ENCODE data around the gene EML4.
"Not testable (repeated sequence)": the region's sequence is repeated elsewhere in the genome, so short reads cannot be mapped to it uniquely, and the experiment has no call there.

EML4 gene

GRCh38 chr2:42134401-42134932 is 34.7 kb upstream of the EML4 start:
- H3K27me3 Mint-ChIP-seq, ATAC-seq, H3K36me3 Mint-ChIP-seq, H3K4me3 Mint-ChIP-seq, H3K9me3 Mint-ChIP-seq: not testable (repeated sequence)
- peaks cover 60% of the 10 kb centered on the region for H3K4me1 Mint-ChIP-seq
- H3K27ac Mint-ChIP-seq, result peak overlapping the region; percentile 60

GRCh38 chr2:42135381-42136312 is 33.5 kb upstream of the EML4 start:
- no peak for ATAC-seq
- Mint-ChIP-seq H3K9me3 (no peaks in the 10 kb centered on the region), H3K27me3 (no peaks in the 10 kb centered on the region), H3K4me3 (no peak overlapping the region), H3K4me1 (peaks cover 48% of the 10 kb centered on the region), H3K27ac (peak overlapping the region; percentile 60), H3K36me3 (no peaks in the 10 kb centered on the region)

- peak overlapping the region; percentile 60 for H3K27ac Mint-ChIP-seq
- H3K4me1 Mint-ChIP-seq, result peaks cover 56% of the 10 kb centered on the region
- H3K27me3 Mint-ChIP-seq, result no peaks in the 10 kb centered on the region
- ATAC-seq, result no peak
- no peaks in the 10 kb centered on the region for H3K9me3 Mint-ChIP-seq
- no peak overlapping the region for H3K4me3 Mint-ChIP-seq
- no peaks in the 10 kb centered on the region for H3K36me3 Mint-ChIP-seq
Measured at GRCh38 chr2:42136782-42137124, 32.4 kb upstream of the EML4 start.

- Mint-ChIP-seq H3K9me3 (no peaks in the 10 kb centered on the region), H3K4me1 (peaks cover 60% of the 10 kb centered on the region), H3K36me3 (no peaks in the 10 kb centered on the region), H3K27me3 (no peaks in the 10 kb centered on the region), H3K4me3 (no peak overlapping the region), H3K27ac (peak overlapping the region; percentile 60)
- no peak for ATAC-seq
Measured at GRCh38 chr2:42137125-42137841, 31.9 kb upstream of the EML4 start.

- ATAC-seq, result no peak
- H3K27me3 Mint-ChIP-seq, result no peaks in the 10 kb centered on the region
- H3K4me1 Mint-ChIP-seq, result peaks cover 59% of the 10 kb centered on the region
- no peak overlapping the region for H3K4me3 Mint-ChIP-seq
- H3K36me3 Mint-ChIP-seq, result peaks cover 7% of the 10 kb centered on the region
- peak overlapping the region; percentile 53 for H3K27ac Mint-ChIP-seq
- no peaks in the 10 kb centered on the region for H3K9me3 Mint-ChIP-seq
Measured at GRCh38 chr2:42138163-42139015, 30.8 kb upstream of the EML4 start.

- H3K4me3 Mint-ChIP-seq, result no peak overlapping the region
- ATAC-seq, result no peak
- H3K9me3 Mint-ChIP-seq, result no peaks in the 10 kb centered on the region
- no peaks in the 10 kb centered on the region for H3K27me3 Mint-ChIP-seq
- peak overlapping the region; percentile 53 for H3K27ac Mint-ChIP-seq
- peaks cover 14% of the 10 kb centered on the region for H3K36me3 Mint-ChIP-seq
- peaks cover 57% of the 10 kb centered on the region for H3K4me1 Mint-ChIP-seq
Measured at GRCh38 chr2:42139101-42139500, 30.1 kb upstream of the EML4 start.

- H3K36me3 Mint-ChIP-seq, result peaks cover 15% of the 10 kb centered on the region
- peaks cover 53% of the 10 kb centered on the region for H3K4me1 Mint-ChIP-seq
- H3K27ac Mint-ChIP-seq, result no peak overlapping the region
- no peak for ATAC-seq
- H3K27me3 Mint-ChIP-seq, result no peaks in the 10 kb centered on the region
- no peak overlapping the region for H3K4me3 Mint-ChIP-seq
- no peaks in the 10 kb centered on the region for H3K9me3 Mint-ChIP-seq
Measured at GRCh38 chr2:42140496-42140895, 28.7 kb upstream of the EML4 start.

GRCh38 chr2:42141687-42142546 is 27.2 kb upstream of the EML4 start:
- H3K27ac Mint-ChIP-seq, result peak overlapping the region; percentile 72
- ATAC-seq, result peak; percentile 54
- peak overlapping the region; percentile 52 for H3K4me3 Mint-ChIP-seq
- peaks cover 21% of the 10 kb centered on the region for H3K36me3 Mint-ChIP-seq
- peaks cover 39% of the 10 kb centered on the region for H3K4me1 Mint-ChIP-seq
- H3K27me3 Mint-ChIP-seq, result no peaks in the 10 kb centered on the region
- no peaks in the 10 kb centered on the region for H3K9me3 Mint-ChIP-seq

GRCh38 chr2:42142547-42143184 is 26.5 kb upstream of the EML4 start:
- no peak for ATAC-seq
- peaks cover 26% of the 10 kb centered on the region for H3K36me3 Mint-ChIP-seq
- H3K4me3 Mint-ChIP-seq, result no peak overlapping the region
- no peaks in the 10 kb centered on the region for H3K27me3 Mint-ChIP-seq
- peaks cover 33% of the 10 kb centered on the region for H3K4me1 Mint-ChIP-seq
- no peak overlapping the region for H3K27ac Mint-ChIP-seq
- H3K9me3 Mint-ChIP-seq, result no peaks in the 10 kb centered on the region

- ATAC-seq, result no peak
- Mint-ChIP-seq H3K4me1 (peaks cover 28% of the 10 kb centered on the region), H3K4me3 (no peak overlapping the region), H3K27me3 (no peaks in the 10 kb centered on the region), H3K36me3 (peaks cover 52% of the 10 kb centered on the region), H3K9me3 (peaks cover 4% of the 10 kb centered on the region), H3K27ac (no peak overlapping the region)
Measured at GRCh38 chr2:42147641-42148274, 21.4 kb upstream of the EML4 start.

GRCh38 chr2:42150159-42150558 is 19.0 kb upstream of the EML4 start:
- ATAC-seq, result no peak
- Mint-ChIP-seq H3K4me1 (peaks cover 13% of the 10 kb centered on the region), H3K9me3 (peaks cover 4% of the 10 kb centered on the region), H3K27me3 (no peaks in the 10 kb centered on the region), H3K4me3 (no peak overlapping the region), H3K27ac (peak overlapping the region; percentile 19), H3K36me3 (peaks cover 48% of the 10 kb centered on the region)

GRCh38 chr2:42153944-42154581 is 15.1 kb upstream of the EML4 start:
- peaks cover 4% of the 10 kb centered on the region for H3K9me3 Mint-ChIP-seq
- H3K27ac Mint-ChIP-seq, result no peak overlapping the region
- H3K4me3 Mint-ChIP-seq, result no peak overlapping the region
- H3K27me3 Mint-ChIP-seq, result no peaks in the 10 kb centered on the region
- peaks cover 17% of the 10 kb centered on the region for H3K4me1 Mint-ChIP-seq
- ATAC-seq, result no peak
- H3K36me3 Mint-ChIP-seq, result peaks cover 24% of the 10 kb centered on the region

- ATAC-seq, result no peak
- Mint-ChIP-seq H3K36me3 (peaks cover 15% of the 10 kb centered on the region), H3K4me3 (no peak overlapping the region), H3K27ac (no peak overlapping the region), H3K9me3 (peaks cover 4% of the 10 kb centered on the region), H3K4me1 (peaks cover 13% of the 10 kb centered on the region), H3K27me3 (no peaks in the 10 kb centered on the region)
Measured at GRCh38 chr2:42156721-42157120, 12.4 kb upstream of the EML4 start.

Measured in stimulated activated memory B cell treated with anti-CD40 and anti-IgM and Interleukin-4, amounts not matched to agents 10 μg/mL and 1 μg/mL and 100 μg/mL, for 72 hours (primary cell).